HG02759 (cell line): ENCODE results near the gene PDX1.

Source experiments
- ATAC-seq: cut with Tn5 transposase; IDR thresholded peaks from one replicate; pipeline ENCODE4 v1.9.1; 2021; ENCODE audit warnings: mild to moderate bottlenecking, moderate library complexity; ENCODE audit not compliant: unreplicated experiment

Gene PDX1

GRCh38 chr13:27921961-27922882, 2.4 kb downstream of the PDX1 start:
- no peak for ATAC-seq

- no peak for ATAC-seq
These were observed 3.2 kb downstream of the PDX1 start for GRCh38 chr13:27922883-27923612.

GRCh38 chr13:27923794-27924528, 4.2 kb downstream of the PDX1 start:
- no peak for ATAC-seq

- no peak for ATAC-seq
These were observed 4.8 kb downstream of the PDX1 start for GRCh38 chr13:27924529-27925141.

GRCh38 chr13:27925220-27925991, 5.6 kb downstream of the PDX1 start:
- no peak for ATAC-seq

- ATAC-seq: no peak
These were observed 7.0 kb downstream of the PDX1 start for GRCh38 chr13:27926644-27927434.

- ATAC-seq: no peak
These were observed 7.9 kb downstream of the PDX1 start for GRCh38 chr13:27927444-27928352.

- no peak for ATAC-seq
These were observed 8.6 kb downstream of the PDX1 start for GRCh38 chr13:27928353-27928804.

GRCh38 chr13:27928805-27929753, 9.3 kb downstream of the PDX1 start:
- no peak for ATAC-seq

- ATAC-seq: no peak
These were observed 10.1 kb downstream of the PDX1 start for GRCh38 chr13:27929868-27930267.

- ATAC-seq: no peak
These were observed 13.3 kb downstream of the PDX1 start for GRCh38 chr13:27933118-27933517.

GRCh38 chr13:27933580-27934328, 14.0 kb downstream of the PDX1 start:
- no peak for ATAC-seq

GRCh38 chr13:27942972-27943371, 23.2 kb downstream of the PDX1 start:
- ATAC-seq: no peak

GRCh38 chr13:27952876-27953675, 33.3 kb downstream of the PDX1 start:
- peak; percentile 26 for ATAC-seq

- peak; percentile 94 for ATAC-seq
These were observed 34.0 kb downstream of the PDX1 start for GRCh38 chr13:27953676-27954405.
